Measurements from ENCODE around the gene ABCC4.
"Not testable (repeated sequence)": the region's sequence is repeated elsewhere in the genome, so short reads cannot be mapped to it uniquely, and the experiment has no call there.

Gene ABCC4

GRCh38 chr13:95300625-95301182, 547 bp downstream of the ABCC4 start:
- DNase-seq (ENCODE audit: extremely low read depth in 1 of 2, low read depth in 1 of 2): peak; percentile 28 to 32

GRCh38 chr13:95298971-95299621, 2.2 kb downstream of the ABCC4 start:
- DNase-seq (ENCODE audit: extremely low read depth in 1 of 2, low read depth in 1 of 2): no peak

GRCh38 chr13:95298169-95298965, 2.9 kb downstream of the ABCC4 start:
- no peak for DNase-seq (ENCODE audit: extremely low read depth in 1 of 2, low read depth in 1 of 2)

- no peak for DNase-seq (ENCODE audit: extremely low read depth in 1 of 2, low read depth in 1 of 2)
These were observed 4.8 kb downstream of the ABCC4 start for GRCh38 chr13:95296326-95296925.

- DNase-seq (ENCODE audit: extremely low read depth in 1 of 2, low read depth in 1 of 2): no peak
These were observed 6.2 kb downstream of the ABCC4 start for GRCh38 chr13:95295026-95295425.

GRCh38 chr13:95292622-95293021, 8.6 kb downstream of the ABCC4 start:
- DNase-seq (ENCODE audit: extremely low read depth in 1 of 2, low read depth in 1 of 2): no peak

- not testable (repeated sequence) for DNase-seq (ENCODE audit: extremely low read depth in 1 of 2, low read depth in 1 of 2)
These were observed 11.3 kb downstream of the ABCC4 start for GRCh38 chr13:95289901-95290300.

- no peak for DNase-seq (ENCODE audit: extremely low read depth in 1 of 2, low read depth in 1 of 2)
These were observed 12.2 kb downstream of the ABCC4 start for GRCh38 chr13:95289020-95289444.

GRCh38 chr13:95284436-95284835, 16.8 kb downstream of the ABCC4 start:
- no peak for DNase-seq (ENCODE audit: extremely low read depth in 1 of 2, low read depth in 1 of 2)

GRCh38 chr13:95279016-95279415, 22.2 kb downstream of the ABCC4 start:
- no peak for DNase-seq (ENCODE audit: extremely low read depth in 1 of 2, low read depth in 1 of 2)

- DNase-seq (ENCODE audit: extremely low read depth in 1 of 2, low read depth in 1 of 2): no peak
These were observed 25.2 kb downstream of the ABCC4 start for GRCh38 chr13:95276037-95276505.

- no peak for DNase-seq (ENCODE audit: extremely low read depth in 1 of 2, low read depth in 1 of 2)
These were observed 25.8 kb downstream of the ABCC4 start for GRCh38 chr13:95275322-95276036.

- DNase-seq (ENCODE audit: extremely low read depth in 1 of 2, low read depth in 1 of 2): not testable (repeated sequence)
These were observed 27.6 kb downstream of the ABCC4 start for GRCh38 chr13:95273592-95274132.

GRCh38 chr13:95272076-95272475, 29.2 kb downstream of the ABCC4 start:
- not testable (repeated sequence) for DNase-seq (ENCODE audit: extremely low read depth in 1 of 2, low read depth in 1 of 2)

GRCh38 chr13:95269756-95270155, 31.5 kb downstream of the ABCC4 start:
- no peak for DNase-seq (ENCODE audit: extremely low read depth in 1 of 2, low read depth in 1 of 2)

GRCh38 chr13:95268343-95269065, 32.7 kb downstream of the ABCC4 start:
- DNase-seq (ENCODE audit: extremely low read depth in 1 of 2, low read depth in 1 of 2): not testable (repeated sequence)

- DNase-seq (ENCODE audit: extremely low read depth in 1 of 2, low read depth in 1 of 2): no peak
These were observed 33.4 kb downstream of the ABCC4 start for GRCh38 chr13:95267662-95268342.

- DNase-seq (ENCODE audit: extremely low read depth in 1 of 2, low read depth in 1 of 2): no peak
These were observed 37.0 kb downstream of the ABCC4 start for GRCh38 chr13:95264225-95264624.

GRCh38 chr13:95262837-95263384, 38.3 kb downstream of the ABCC4 start:
- DNase-seq (ENCODE audit: extremely low read depth in 1 of 2, low read depth in 1 of 2): no peak

All from stimulated activated CD8-positive, alpha-beta memory T cell treated with anti-CD3 and anti-CD28 coated beads, Interleukin-7, amount 100 ng/mL, for 48 hours (primary cell).